H9 (cell line): ENCODE results near the gene BRSK2. TPM values are rescaled to one million over a fixed set of nuclear protein-coding genes. Genes with fewer than 3 reads are reported as not detected.

Source experiments
- DNase-seq: peaks from one replicate; pipeline ENCODE4 v3.0.0-alpha.2; 2017
- H2AFZ ChIP-seq: one replicate; pipeline ENCODE4 v1.6.1; 2013; ENCODE audit warnings: mild to moderate bottlenecking, low read length, control low read depth, moderate library complexity
- H2AK5ac ChIP-seq: 2 replicates; pipeline ENCODE4 v1.6.1; 2013; ENCODE audit warnings: low read length, control low read depth, mixed read lengths; ENCODE audit not compliant: insufficient read length
- H2BK120ac ChIP-seq: one replicate; pipeline ENCODE4 v1.6.1; 2013; ENCODE audit warnings: low read depth, mild to moderate bottlenecking, low read length, control low read depth, inconsistent platforms; ENCODE audit not compliant: poor library complexity, severe bottlenecking
- H2BK12ac ChIP-seq: 2 replicates; pipeline ENCODE4 v1.6.1; 2013; ENCODE audit warnings: low read length, control low read depth, mixed read lengths, low read depth; ENCODE audit not compliant: insufficient read length
- H2BK15ac ChIP-seq: 2 replicates; pipeline ENCODE4 v1.6.1; 2013; ENCODE audit warnings: low read depth, low read length, control low read depth
- H2BK20ac ChIP-seq: one replicate; pipeline ENCODE4 v1.6.1; 2013; ENCODE audit warnings: low read depth, mild to moderate bottlenecking, low read length, control low read depth, inconsistent platforms; ENCODE audit not compliant: poor library complexity, severe bottlenecking
- H2BK5ac ChIP-seq: 2 replicates; pipeline ENCODE4 v1.6.1; 2013; ENCODE audit warnings: low read length, control low read depth, mixed read lengths; ENCODE audit not compliant: insufficient read length
- H3K14ac ChIP-seq: 2 replicates; pipeline ENCODE4 v1.6.1; 2013; ENCODE audit warnings: low read length, control low read depth; ENCODE audit not compliant: insufficient read depth
- H3K18ac ChIP-seq: 2 replicates; pipeline ENCODE4 v1.6.1; 2013; ENCODE audit warnings: low read depth, mild to moderate bottlenecking, mixed read lengths, low read length, control low read depth; ENCODE audit not compliant: insufficient read length
- H3K23ac ChIP-seq: 2 replicates; pipeline ENCODE4 v1.6.1; 2013; ENCODE audit warnings: low read length, control low read depth, mixed read lengths, low read depth; ENCODE audit not compliant: insufficient read length
- H3K23me2 ChIP-seq: 2 replicates; pipeline ENCODE4 v1.6.1; 2013; ENCODE audit warnings: low read depth, mild to moderate bottlenecking, mixed read lengths, low read length, control low read depth; ENCODE audit not compliant: insufficient read length, poor library complexity, severe bottlenecking
- H3K27ac ChIP-seq: 2 replicates; pipeline ENCODE4 v1.5.1; 2013; ENCODE audit warnings: low read length, control low read depth, mixed read lengths, low read depth; ENCODE audit not compliant: insufficient read length
- H3K27me3 ChIP-seq: 2 replicates; pipeline ENCODE4 v1.6.1; 2013; ENCODE audit warnings: low read length, control low read depth, inconsistent platforms; ENCODE audit not compliant: insufficient read depth
- H3K4ac ChIP-seq: 2 replicates; pipeline ENCODE4 v1.6.1; 2013; ENCODE audit warnings: low read depth, mild to moderate bottlenecking, control low read depth, inconsistent platforms, low read length, moderate library complexity
- H3K4me1 ChIP-seq: 2 replicates; pipeline ENCODE4 v1.6.1; 2013; ENCODE audit warnings: low read length, control low read depth, inconsistent platforms; ENCODE audit not compliant: insufficient read depth
- H3K4me2 ChIP-seq: 2 replicates; pipeline ENCODE4 v1.6.1; 2013; ENCODE audit warnings: low read length, control low read depth, mixed read lengths; ENCODE audit not compliant: insufficient read length, insufficient read depth
- H3K56ac ChIP-seq: 2 replicates; pipeline ENCODE4 v1.6.1; 2013; ENCODE audit warnings: low read depth, mild to moderate bottlenecking, mixed read lengths, low read length, control low read depth; ENCODE audit not compliant: insufficient read length
- H3K79me1 ChIP-seq: 2 replicates; pipeline ENCODE4 v1.6.1; 2013; ENCODE audit warnings: low read depth, mild to moderate bottlenecking, moderate library complexity, low read length, control low read depth, inconsistent platforms; ENCODE audit not compliant: insufficient read depth, poor library complexity, severe bottlenecking
- H3K79me2 ChIP-seq: 2 replicates; pipeline ENCODE4 v1.6.1; 2013; ENCODE audit warnings: low read length, control low read depth, inconsistent platforms; ENCODE audit not compliant: insufficient read depth
- H3K9ac ChIP-seq: 2 replicates; pipeline ENCODE4 v1.6.1; 2013; ENCODE audit warnings: low read length, control low read depth, mixed read lengths; ENCODE audit not compliant: insufficient read length; ENCODE audit errors: extremely low read depth
- H3K9me3 ChIP-seq: one replicate; pipeline ENCODE4 v1.6.1; 2013; ENCODE audit warnings: low read depth, low read length, inconsistent platforms; ENCODE audit not compliant: control insufficient read depth
- H3T11ph ChIP-seq: one replicate; pipeline ENCODE4 v1.6.1; 2013; ENCODE audit warnings: mild to moderate bottlenecking, low read length, control low read depth, inconsistent platforms
- H4K20me1 ChIP-seq: one replicate; pipeline ENCODE4 v1.6.1; 2013; ENCODE audit not compliant: control insufficient read depth, insufficient read length, insufficient read depth
- H4K5ac ChIP-seq: 2 replicates; pipeline ENCODE4 v1.6.1; 2013; ENCODE audit warnings: low read depth, mild to moderate bottlenecking, mixed read lengths, low read length, control low read depth; ENCODE audit not compliant: insufficient read length
- H4K8ac ChIP-seq: replicated peaks from 2 replicates; pipeline ENCODE4 v1.6.1; 2013; ENCODE audit warnings: low read length, control low read depth, mixed read lengths, low read depth; ENCODE audit not compliant: insufficient read length
- H4K91ac ChIP-seq: 2 replicates; pipeline ENCODE4 v1.6.1; 2013; ENCODE audit warnings: low read depth, mild to moderate bottlenecking, moderate library complexity, mixed read lengths, low read length, control low read depth; ENCODE audit not compliant: insufficient read length
- H3K27ac Mint-ChIP-seq, 3 experiments: 2 replicates in 2 of 3; 3 replicates in 1 of 3; pipeline ENCODE4 v1.8.0; 2020 to 2021; ENCODE audit warnings: mixed read lengths in 3 of 3, mild to moderate bottlenecking in 1 of 3, moderate library complexity in 1 of 3
- H3K27me3 Mint-ChIP-seq: 2 replicates; pipeline ENCODE4 v1.8.0; 2021; ENCODE audit warnings: low read depth, mild to moderate bottlenecking, moderate library complexity, mixed read lengths
- H3K36me3 Mint-ChIP-seq, 3 experiments: 2 replicates in 2 of 3; 3 replicates in 1 of 3; pipeline ENCODE4 v1.8.0; 2020 to 2021; ENCODE audit warnings: low read depth in 3 of 3, mixed read lengths in 3 of 3; ENCODE audit not compliant: insufficient read depth in 1 of 3
- H3K4me1 Mint-ChIP-seq, 2 experiments: 2 replicates each; pipeline ENCODE4 v1.8.0; 2020; ENCODE audit warnings: mixed read lengths in 2 of 2
- H3K4me3 Mint-ChIP-seq, 2 experiments: 2 replicates in 1 of 2; 3 replicates in 1 of 2; pipeline ENCODE4 v1.8.0; 2020 to 2021; ENCODE audit warnings: mild to moderate bottlenecking in 2 of 2, mixed read lengths in 2 of 2, moderate library complexity in 1 of 2
- H3K9me3 Mint-ChIP-seq, 2 experiments: 2 replicates in 1 of 2; 3 replicates in 1 of 2; pipeline ENCODE4 v1.8.0; 2020; ENCODE audit warnings: mild to moderate bottlenecking in 2 of 2, mixed read lengths in 2 of 2, moderate library complexity in 1 of 2
- CTCF ChIP-seq: fragments of 200-600 bp; sonication (generic); conservative IDR thresholded peaks from 3 replicates; pipeline ENCODE4 v1.8.0; 2021; ENCODE audit warnings: antibody characterized with exemption, mild to moderate bottlenecking
- WGBS: extraction: QIAGEN DNeasy Blood & Tissue Kit; methylation state at CpG from one replicate; pipeline ENCODE4 v1.1.7; 2013; ENCODE audit warnings: missing lambda C conversion rate, low lambda C conversion rate, mixed read lengths; ENCODE audit not compliant: insufficient read length; ENCODE audit errors: extremely low coverage; 5-methylcytosine and 5-hydroxymethylcytosine counted together
- total RNA-seq: library from RNA; stranded (reverse); gene quantifications from 2 replicates; pipeline ENCODE4 v1.2.1, GENCODE V29; 2021

The BRSK2 gene
- total RNA-seq, 1 experiment from 2014 or later = 28.4 TPM

- no peak overlapping the region for H3K27ac ChIP-seq
- H3K9me3 ChIP-seq = no peaks in the 10 kb centered on the region
- H3K23ac ChIP-seq = no peak overlapping the region
- no peak overlapping the region for H3K27ac Mint-ChIP-seq
- H2BK12ac ChIP-seq = no peak overlapping the region
- no peak overlapping the region for H3T11ph ChIP-seq
- no peaks in the 10 kb centered on the region for H3K23me2 ChIP-seq
- no peaks in the 10 kb centered on the region for H3K79me2 ChIP-seq
- H3K4me1 ChIP-seq = no peaks in the 10 kb centered on the region; the same call in 1 of the 2 replicates
- peak overlapping the region; percentile 26; the same call in 1 of the 2 replicates for H3K14ac ChIP-seq
- no peak overlapping the region for H2BK120ac ChIP-seq
- H4K91ac ChIP-seq = no peak overlapping the region
- no peak overlapping the region for H2BK15ac ChIP-seq
- TF ChIP-seq CTCF = no peak
- no peak overlapping the region for H2BK20ac ChIP-seq
- H3K36me3 Mint-ChIP-seq = peaks cover 0 to 5% (median 0%) of the 10 kb centered on the region in 3 experiments; a peak in 1 of 7 replicates
- no peaks in the 10 kb centered on the region for H3K79me1 ChIP-seq
- peaks cover 3 to 7% of the 10 kb centered on the region in 2 experiments; a peak in 3 of 4 replicates for H3K4me1 Mint-ChIP-seq
- no peak overlapping the region for H2AK5ac ChIP-seq
- no peak overlapping the region for H4K5ac ChIP-seq
- no peak overlapping the region for H3K56ac ChIP-seq
- H3K9me3 Mint-ChIP-seq = peaks cover 0 to 5% of the 10 kb centered on the region in 2 experiments; a peak in 3 of 5 replicates
- H3K4me3 Mint-ChIP-seq = peak overlapping the region; percentile 56 to 79
- peak overlapping the region; percentile 12 for H3K4me2 ChIP-seq
- H3K9ac ChIP-seq = no peak overlapping the region
- no CpG with 5 or more reads among the region's 56 CpGs for WGBS
- H3K4ac ChIP-seq = no peak overlapping the region
- no peaks in the 10 kb centered on the region for H4K20me1 ChIP-seq
- no peaks in the 10 kb centered on the region for H3K27me3 ChIP-seq
- no peak overlapping the region for H2AFZ ChIP-seq
- peaks cover 49% of the 10 kb centered on the region for H3K27me3 Mint-ChIP-seq
- H3K18ac ChIP-seq = no peak overlapping the region
- no peak overlapping the region for H4K8ac ChIP-seq
- DNase-seq = peak; percentile 80
- no peak overlapping the region for H2BK5ac ChIP-seq
Observed at GRCh38 chr11:1382831-1383607, 6.7 kb upstream of the BRSK2 start.
